Natural killer cell (primary cell): Measurements from ENCODE around the gene PTCD2. TPM values are rescaled to one million over a fixed set of nuclear protein-coding genes. Genes with fewer than 3 reads are reported as not detected.
A peak's percentile ranks its signal among the peaks of the same experiment; 100 is the strongest.

Source experiments
- ATAC-seq, 3 donors: fragments of 150-1000 bp in 2 of 3; fragments of 200-7000 bp in 1 of 3; cut with Tn5 transposase; 1 replicate in 1 of 3; 2 replicates in 2 of 3; pipeline ENCODE4 v1.10.0; 2021; ENCODE audit warnings: mild to moderate bottlenecking in 2 of 3, moderate library complexity in 2 of 3
- DNase-seq, 2 donors: peaks; one replicate each; pipeline versions ENCODE4 v3.0.0 to v3.0.0-alpha.2; 2013 to 2021; ENCODE audit warnings: mixed read lengths in 1 of 2
- H3K27ac ChIP-seq: one replicate; pipeline ENCODE4 v1.5.1; 2013; ENCODE audit warnings: mild to moderate bottlenecking, low read length
- H3K27me3 ChIP-seq: one replicate; pipeline ENCODE4 v1.6.1; 2013; ENCODE audit warnings: low read length; ENCODE audit not compliant: control insufficient read depth, insufficient read depth
- H3K36me3 ChIP-seq: one replicate; pipeline ENCODE4 v1.6.1; 2013; ENCODE audit warnings: low read length; ENCODE audit not compliant: control insufficient read depth, insufficient read depth
- H3K4me1 ChIP-seq: one replicate; pipeline ENCODE4 v1.6.1; 2013; ENCODE audit warnings: low read length; ENCODE audit not compliant: control insufficient read depth, insufficient read depth
- H3K4me3 ChIP-seq: one replicate; pipeline ENCODE4 v1.5.1; 2013; ENCODE audit warnings: low read length
- H3K9me3 ChIP-seq: one replicate; pipeline ENCODE4 v1.6.1; 2013; ENCODE audit warnings: low read length; ENCODE audit not compliant: control insufficient read depth, insufficient read depth
- H3K27ac Mint-ChIP-seq, 2 donors: one replicate each; pipeline ENCODE4 v1.8.0; 2022; ENCODE audit warnings: mild to moderate bottlenecking in 2 of 2, mixed read lengths in 2 of 2, moderate library complexity in 1 of 2
- H3K27me3 Mint-ChIP-seq, 2 donors: one replicate each; pipeline ENCODE4 v1.8.0; 2022; ENCODE audit warnings: low read depth in 2 of 2, mixed read lengths in 2 of 2
- H3K36me3 Mint-ChIP-seq: one replicate; pipeline ENCODE4 v1.8.0; 2022; ENCODE audit warnings: mixed read lengths
- H3K4me1 Mint-ChIP-seq, 2 donors: one replicate each; pipeline ENCODE4 v1.8.0; 2022; ENCODE audit warnings: mixed read lengths in 2 of 2
- H3K4me3 Mint-ChIP-seq: one replicate; pipeline ENCODE4 v1.8.0; 2022; ENCODE audit warnings: mild to moderate bottlenecking, moderate library complexity, mixed read lengths
- H3K9me3 Mint-ChIP-seq, 2 donors: one replicate each; pipeline ENCODE4 v1.8.0; 2022; ENCODE audit warnings: mixed read lengths in 2 of 2
- CTCF ChIP-seq: fragments of 200-600 bp; IDR thresholded peaks from one replicate; pipeline ENCODE4 v1.8.0; 2022; ENCODE audit warnings: antibody characterized with exemption
- WGBS: methylation state at CpG from one replicate; pipeline ENCODE4 v1.1.7; 2013; ENCODE audit warnings: missing lambda C conversion rate; ENCODE audit not compliant: insufficient coverage; 5-methylcytosine and 5-hydroxymethylcytosine counted together
- intact Hi-C: fragments of 100-400 bp; cut with micrococcal nuclease; formaldehyde crosslinking; loops from one replicate; pipeline ENCODE4 v1.14.2; 2022
- total RNA-seq, 4 donors: library from RNA; stranded (reverse); fragments of 120-200 nt in 1 of 4; gene quantifications; one replicate each; pipeline versions ENCODE4 v1.2.3 to v1.2.4, GENCODE V29; 2013 to 2022

The PTCD2 gene
- total RNA-seq, 3 donors from 2014 or later (not counting 1 experiment from before 2014, with no cell fraction given) = 4.9 to 5.9 (median 5.0) TPM

GRCh38 chr5:72290356-72291133 is 29.6 kb upstream of the PTCD2 start:
- WGBS = 84% methylated on average over 4 of the region's 6 CpGs
- no peak for TF ChIP-seq CTCF
- H3K36me3 ChIP-seq = peaks cover 30% of the 10 kb centered on the region
- Mint-ChIP-seq H3K4me3 (no peak overlapping the region), H3K27me3 (no peaks in the 10 kb centered on the region), H3K9me3 (no peaks in the 10 kb centered on the region), H3K27ac (no peak overlapping the region), H3K36me3 (peaks cover 7% of the 10 kb centered on the region), H3K4me1 (peaks cover 6% of the 10 kb centered on the region in 2 donors)
- no peaks in the 10 kb centered on the region for H3K9me3 ChIP-seq
- peak in 1 of 3 donors; percentile 26 for ATAC-seq
- no peak for DNase-seq
- H3K4me3 ChIP-seq = no peak overlapping the region
- no peak overlapping the region for H3K27ac ChIP-seq
- H3K4me1 ChIP-seq = no peaks in the 10 kb centered on the region
- intact Hi-C loops = no loop called here
- H3K27me3 ChIP-seq = no peaks in the 10 kb centered on the region

GRCh38 chr5:72291601-72292000 is 28.6 kb upstream of the PTCD2 start:
- H3K9me3 Mint-ChIP-seq = no peaks in the 10 kb centered on the region
- no peak for DNase-seq

GRCh38 chr5:72292411-72292810 is 27.8 kb upstream of the PTCD2 start:
- Mint-ChIP-seq H3K27me3 (no peaks in the 10 kb centered on the region), H3K36me3 (peaks cover 7% of the 10 kb centered on the region), H3K4me1 (peaks cover 6 to 11% of the 10 kb centered on the region in 2 donors), H3K27ac (no peak overlapping the region), H3K4me3 (no peak overlapping the region), H3K9me3 (no peaks in the 10 kb centered on the region)
- H3K4me3 ChIP-seq = no peak overlapping the region
- no peaks in the 10 kb centered on the region for H3K9me3 ChIP-seq
- no peak for DNase-seq
- 83% methylated on average over 1 of the region's 1 CpG for WGBS
- intact Hi-C loops = no loop called here
- TF ChIP-seq CTCF = no peak
- no peak overlapping the region for H3K27ac ChIP-seq
- H3K4me1 ChIP-seq = no peaks in the 10 kb centered on the region
- ATAC-seq = no peak
- H3K27me3 ChIP-seq = no peaks in the 10 kb centered on the region
- peaks cover 35% of the 10 kb centered on the region for H3K36me3 ChIP-seq

More at GRCh38 chr5:72291601-72292000, 28.6 kb upstream of the PTCD2 start:
- no peaks in the 10 kb centered on the region for H3K4me1 ChIP-seq
- H3K27ac ChIP-seq = no peak overlapping the region
- H3K36me3 Mint-ChIP-seq = peaks cover 7% of the 10 kb centered on the region
- TF ChIP-seq CTCF = no peak
- H3K4me1 Mint-ChIP-seq = peaks cover 6 to 11% of the 10 kb centered on the region in 2 donors
- ATAC-seq = no peak
- no peaks in the 10 kb centered on the region for H3K9me3 ChIP-seq
- no peaks in the 10 kb centered on the region for H3K27me3 ChIP-seq
- intact Hi-C loops = no loop called here
- no peak overlapping the region for H3K4me3 ChIP-seq
- WGBS = 97% methylated on average over 2 of the region's 3 CpGs
- H3K4me3 Mint-ChIP-seq = no peak overlapping the region
- no peaks in the 10 kb centered on the region for H3K27me3 Mint-ChIP-seq
- no peak overlapping the region for H3K27ac Mint-ChIP-seq
- H3K36me3 ChIP-seq = peaks cover 32% of the 10 kb centered on the region
